Uterus (tissue), 4 donors: Measurements from ENCODE around the gene RAPGEF6. TPM values are rescaled to one million over a fixed set of nuclear protein-coding genes. Genes with fewer than 3 reads are reported as not detected.

ENCODE experiments used
- small RNA-seq: library from RNA; depleted of rRNA; stranded (forward); fragments of <200 nt; gene quantifications from one replicate; pipeline ENCODE3, GENCODE V24; 2016
- total RNA-seq, 4 donors: library from RNA; depleted of rRNA in 3 of 4; stranded (reverse); fragments of >200 nt in 3 of 4; gene quantifications; one replicate each; pipeline versions ENCODE4 v1.1.0 to v1.2.4, GENCODE V29; 2014 to 2023
- donor health status: DM: yes; HTN: yes; CAD: no.

Gene RAPGEF6
- total RNA-seq, 4 donors from 2014 or later = 11.8 to 36.8 (median 23.4) TPM

Small RNA genes within 50 kb of the gene (small RNA-seq; reads per million reads assigned to genes)
- not detected for gene RF02271

Other genes with a start within 250 kb of the RAPGEF6 start
- gene FNIP1, start 161.8 kb upstream of the RAPGEF6 start, total RNA-seq = 10 to 100 TPM; 32.4 to 89.6 (median 61.0) TPM